ENCODE results near the gene RABGEF1. TPM values are rescaled to one million over a fixed set of nuclear protein-coding genes. Genes with fewer than 3 reads are reported as not detected.
"Not testable (repeated sequence)": the region's sequence is repeated elsewhere in the genome, so short reads cannot be mapped to it uniquely, and the experiment has no call there.

Gene RABGEF1
- total and polyA plus RNA-seq, 2 donors (not counting 3 experiments of a cell fraction or from before 2014, with no cell fraction given) = 11.6 to 15.5 TPM

GRCh38 chr7:66817956-66818355 is 77.4 kb downstream of the RABGEF1 start:
- dilution Hi-C loops (cut with MboI; ENCODE audit: extremely low pct_ligation_motif_present, low sequenced_read_pairs); H3K36me3 ChIP-seq (ENCODE audit: control insufficient read depth in 2 of 2, extremely low read depth in 1 of 2, insufficient read depth in 2 of 2, low read length in 2 of 2); H2AFZ ChIP-seq (ENCODE audit: low read depth, low read length); H3K27ac ChIP-seq (ENCODE audit: insufficient read depth, low read depth, low read length); H3K4me1 ChIP-seq (ENCODE audit: control insufficient read depth, extremely low read depth, insufficient read depth, low read length); H3K79me2 ChIP-seq (ENCODE audit: control insufficient read depth, insufficient read depth, low read length); H3K9me3 ChIP-seq (replicated peaks; ENCODE audit: control insufficient read depth, insufficient read depth, low read length); H3K4me3 ChIP-seq (replicated peaks in 1 of 3; ENCODE audit: insufficient read depth in 1 of 3, low read depth in 1 of 3, low read length in 3 of 3); POLR2A ChIA-PET; H4K20me1 ChIP-seq (replicated peaks; ENCODE audit: control insufficient read depth, extremely low read depth, insufficient read depth, low read length); H3K27me3 ChIP-seq (ENCODE audit: control insufficient read depth in 2 of 2, insufficient read depth in 2 of 2, low read length in 2 of 2); CTCF ChIA-PET; BruUV-seq (replicated peaks); H3K9ac ChIP-seq (replicated peaks; ENCODE audit: extremely low read depth, insufficient read depth, low read length); FAIRE-seq; H3K4me2 ChIP-seq (ENCODE audit: insufficient read depth, low read length); DNase-seq (ENCODE audit: low read depth, low spot score); H3K9me1 ChIP-seq (replicated peaks; ENCODE audit: control insufficient read depth, extremely low read depth, insufficient read depth, low read length); intact Hi-C loops (cut with micrococcal nuclease): not testable (repeated sequence)

- TF ChIP-seq POLR2A (IDR thresholded peaks at IDR 0.05; ENCODE audit: low read depth, low read length) = no peak
- no peak for TF ChIP-seq POLR2AphosphoS5 (IDR thresholded peaks at IDR 0.05; ENCODE audit: insufficient read depth, low read depth, low read length)
- TF ChIP-seq MYC (IDR thresholded peaks at IDR 0.05; ENCODE audit: low read depth, low read length) = no peak
- no peak for TF ChIP-seq GATA2 (IDR thresholded peaks at IDR 0.05; ENCODE audit: insufficient read depth, insufficient read length, low read depth, low read length)
- TF ChIP-seq EZH2 (IDR thresholded peaks at IDR 0.05; ENCODE audit: borderline replicate concordance, low read depth, low read length, severe bottlenecking) = no peak
- TF ChIP-seq MAX (IDR thresholded peaks at IDR 0.05; ENCODE audit: insufficient read depth, insufficient read length) = no peak
- TF ChIP-seq FOS (IDR thresholded peaks at IDR 0.05; ENCODE audit: borderline replicate concordance, insufficient read depth, low read length) = no peak
- no peak for TF ChIP-seq CTCF (IDR thresholded peaks at IDR 0.05; ENCODE audit: extremely low read depth in 1 of 2, insufficient read depth in 1 of 2, low read depth in 1 of 2, low read length in 2 of 2)
- no peak for TF ChIP-seq JUN (IDR thresholded peaks at IDR 0.05; ENCODE audit: borderline replicate concordance, insufficient read depth, insufficient read length, low read depth)
- FAIRE-seq = no peak
- intact Hi-C loops (cut with micrococcal nuclease) = no loop called here
- Histone ChIP-seq H3K4me2 (ENCODE audit: insufficient read depth, low read length) (no peak overlapping the region), H3K79me2 (ENCODE audit: control insufficient read depth, insufficient read depth, low read length) (no peaks in the 10 kb centered on the region), H3K9me1 (replicated peaks; ENCODE audit: control insufficient read depth, extremely low read depth, insufficient read depth, low read length) (no peaks in the 10 kb centered on the region), H3K4me1 (ENCODE audit: control insufficient read depth, extremely low read depth, insufficient read depth, low read length) (no peaks in the 10 kb centered on the region), H3K27ac (ENCODE audit: insufficient read depth, low read depth, low read length) (no peak overlapping the region), H3K9ac (replicated peaks; ENCODE audit: extremely low read depth, insufficient read depth, low read length) (no peak overlapping the region), H3K36me3 (ENCODE audit: control insufficient read depth in 2 of 2, extremely low read depth in 1 of 2, insufficient read depth in 2 of 2, low read length in 2 of 2) (no peaks in the 10 kb centered on the region), H2AFZ (ENCODE audit: low read depth, low read length) (no peak overlapping the region), H3K27me3 (ENCODE audit: control insufficient read depth in 2 of 2, insufficient read depth in 2 of 2, low read length in 2 of 2) (peaks cover 0 to 2% of the 10 kb centered on the region in 2 experiments), H3K9me3 (replicated peaks; ENCODE audit: control insufficient read depth, insufficient read depth, low read length) (no peaks in the 10 kb centered on the region), H3K4me3 (replicated peaks in 1 of 3; ENCODE audit: insufficient read depth in 1 of 3, low read depth in 1 of 3, low read length in 3 of 3) (no peak overlapping the region), H4K20me1 (replicated peaks; ENCODE audit: control insufficient read depth, extremely low read depth, insufficient read depth, low read length) (no peaks in the 10 kb centered on the region)
- CTCF ChIA-PET = interaction anchor here (2.1 kb wide), 1 partner anchor 12 kb away, joined by 9 read pairs; no protein-coding TSS in a partner anchor
- dilution Hi-C loops (cut with MboI; ENCODE audit: extremely low pct_ligation_motif_present, low sequenced_read_pairs) = no loop called here
- no TSS peak for BruUV-seq (replicated peaks)
- POLR2A ChIA-PET = no interaction called here
- DNase-seq (ENCODE audit: low read depth, low spot score) = no peak
Observed at GRCh38 chr7:66824041-66824440, 83.5 kb downstream of the RABGEF1 start.

Measured in endothelial cell of umbilical vein (primary cell).